HUES6 (cell line): Measurements from ENCODE around the gene GHRL.

Experiments
- H3K27ac ChIP-seq: 2 replicates; pipeline ENCODE4 v1.7.0; 2013; ENCODE audit warnings: low read depth, mild to moderate bottlenecking, low read length, inconsistent platforms
- H3K27me3 ChIP-seq: 2 replicates; pipeline ENCODE4 v1.6.1; 2013; ENCODE audit warnings: low read length; ENCODE audit not compliant: control insufficient read depth, insufficient read depth
- H3K36me3 ChIP-seq: 2 replicates; pipeline ENCODE4 v1.6.1; 2013; ENCODE audit warnings: low read length; ENCODE audit not compliant: control insufficient read depth, insufficient read depth
- H3K4me1 ChIP-seq: 2 replicates; pipeline ENCODE4 v1.6.1; 2013; ENCODE audit warnings: low read length; ENCODE audit not compliant: control insufficient read depth, insufficient read depth
- H3K4me3 ChIP-seq: 2 replicates; pipeline ENCODE4 v1.5.1; 2013; ENCODE audit warnings: low read depth, low read length
- H3K9ac ChIP-seq: one replicate; pipeline ENCODE4 v1.6.1; 2013; ENCODE audit warnings: mild to moderate bottlenecking, low read length
- H3K9me3 ChIP-seq: 2 replicates; pipeline ENCODE4 v1.6.1; 2013; ENCODE audit warnings: low read depth, low read length; ENCODE audit not compliant: control insufficient read depth, insufficient read depth

The GHRL gene

GRCh38 chr3:10294030-10294586, 1.4 kb upstream of the GHRL start:
- Histone ChIP-seq H3K4me1 (peaks cover 11% of the 10 kb centered on the region; the same call in 1 of the 2 replicates), H3K27ac (no peak overlapping the region), H3K27me3 (no peaks in the 10 kb centered on the region), H3K9me3 (no peaks in the 10 kb centered on the region), H3K4me3 (no peak overlapping the region), H3K36me3 (peaks cover 22% of the 10 kb centered on the region), H3K9ac (no peak overlapping the region)

DNA sequence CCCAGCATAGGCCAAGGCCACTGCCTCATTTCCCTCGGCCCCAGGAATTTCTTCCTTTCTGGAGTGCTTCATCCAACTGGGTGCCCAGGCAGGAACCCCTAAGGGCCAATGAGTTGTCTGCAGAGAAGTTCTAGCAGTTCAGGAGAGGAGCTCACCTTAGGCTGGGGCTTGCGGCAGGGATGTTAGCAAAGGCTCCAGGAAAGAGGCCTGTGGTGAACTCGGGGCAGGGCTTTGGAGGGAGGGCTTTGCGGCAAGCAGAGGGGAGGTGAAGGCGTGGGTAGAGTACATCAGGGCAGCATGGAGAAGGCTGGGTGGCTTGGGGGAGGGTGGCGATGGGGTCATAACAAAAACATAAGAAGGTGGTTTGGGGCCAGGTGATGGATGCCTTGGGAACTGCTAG, 1.1 kb downstream of the GHRL start:
- Histone ChIP-seq H3K4me1 (peaks cover 18% of the 10 kb centered on the region), H3K4me3 (no peak overlapping the region), H3K27me3 (no peaks in the 10 kb centered on the region), H3K9ac (no peak overlapping the region), H3K9me3 (no peaks in the 10 kb centered on the region), H3K36me3 (peaks cover 39% of the 10 kb centered on the region), H3K27ac (no peak overlapping the region)

DNA sequence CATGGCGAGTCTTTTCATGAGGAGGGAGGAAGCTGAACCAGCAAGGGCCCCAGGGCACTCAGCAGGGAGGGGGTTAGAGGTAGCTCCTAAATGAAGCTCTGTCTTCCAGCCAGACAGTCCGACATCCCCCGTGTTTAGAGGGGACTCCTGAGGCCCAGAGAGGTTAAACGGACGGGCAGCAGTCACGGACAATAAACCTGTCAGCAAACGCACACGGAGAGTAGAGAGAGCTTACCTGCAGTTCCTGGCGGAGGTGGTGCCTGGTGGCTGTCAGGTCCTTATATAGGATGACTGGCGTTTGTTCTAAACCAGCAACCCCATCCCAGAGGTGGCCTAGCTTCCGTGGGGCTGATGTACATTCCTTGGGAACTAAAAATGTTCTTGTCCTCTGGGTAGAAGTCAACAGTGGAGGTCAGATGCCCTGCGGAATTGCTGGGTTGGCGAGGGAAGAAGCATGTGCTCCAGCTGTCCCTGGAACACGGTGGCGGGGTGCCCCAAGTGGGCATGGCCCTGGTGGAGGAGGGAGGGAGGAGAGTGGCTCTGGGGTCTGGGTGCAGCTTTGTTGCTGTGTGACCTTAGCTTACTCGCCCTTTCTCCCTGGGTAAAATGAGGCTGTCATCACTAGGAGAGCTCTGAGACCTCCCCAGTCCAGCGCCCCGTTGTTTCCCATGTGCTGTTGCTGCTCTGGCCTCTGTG, 2.1 kb downstream of the GHRL start:
- Histone ChIP-seq H3K27ac (no peak overlapping the region), H3K36me3 (peaks cover 40% of the 10 kb centered on the region), H3K27me3 (no peaks in the 10 kb centered on the region), H3K4me1 (peaks cover 22% of the 10 kb centered on the region), H3K9ac (peak overlapping the region; percentile 37), H3K4me3 (no peak overlapping the region), H3K9me3 (no peaks in the 10 kb centered on the region)

DNA sequence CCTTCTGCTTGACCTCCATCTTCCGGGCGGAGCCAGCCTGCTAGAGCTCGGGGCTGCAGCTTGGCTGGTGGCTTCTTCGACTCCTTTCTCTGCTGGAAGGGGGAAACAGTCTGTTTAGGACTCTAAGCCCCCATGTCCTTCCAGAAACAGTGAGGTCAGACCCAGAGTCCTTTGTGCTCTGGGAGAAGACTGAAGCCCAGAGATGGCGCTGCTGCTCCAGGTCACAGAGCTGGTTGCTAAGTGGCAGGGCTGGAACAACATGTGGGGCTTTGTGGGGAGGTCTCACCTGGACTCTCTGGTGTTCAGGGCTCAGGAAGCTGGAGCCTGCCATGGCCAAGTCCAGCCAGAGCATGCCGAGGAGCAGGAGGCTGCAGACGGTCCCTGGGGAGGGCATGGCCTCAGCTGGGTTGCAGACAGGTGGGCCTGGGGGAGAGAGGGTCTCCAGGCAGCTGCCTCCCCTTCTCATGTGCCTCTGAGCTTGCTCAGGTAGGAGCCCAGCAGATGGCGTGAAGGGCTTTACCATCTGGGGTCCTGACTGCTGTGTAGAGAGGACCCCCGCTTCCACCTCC, 2.9 kb downstream of the GHRL start:
- Histone ChIP-seq H3K9me3 (no peaks in the 10 kb centered on the region), H3K4me3 (no peak overlapping the region), H3K27me3 (no peaks in the 10 kb centered on the region), H3K27ac (peak overlapping the region; percentile 42; the same call in 1 of the 2 replicates), H3K9ac (peak overlapping the region; percentile 37), H3K36me3 (peaks cover 40% of the 10 kb centered on the region), H3K4me1 (peaks cover 22% of the 10 kb centered on the region)

- H3K9ac ChIP-seq = no peak overlapping the region
- no peaks in the 10 kb centered on the region for H3K27me3 ChIP-seq
- H3K27ac ChIP-seq = no peak overlapping the region
- no peaks in the 10 kb centered on the region for H3K9me3 ChIP-seq
- no peak overlapping the region for H3K4me3 ChIP-seq
- H3K4me1 ChIP-seq = peaks cover 22% of the 10 kb centered on the region
- peaks cover 41% of the 10 kb centered on the region for H3K36me3 ChIP-seq
These were observed 3.7 kb downstream of the GHRL start for GRCh38 chr3:10289077-10289476.

- Histone ChIP-seq H3K4me1 (peaks cover 22% of the 10 kb centered on the region), H3K4me3 (no peak overlapping the region), H3K9me3 (no peaks in the 10 kb centered on the region), H3K27ac (no peak overlapping the region), H3K36me3 (peaks cover 46% of the 10 kb centered on the region), H3K9ac (no peak overlapping the region), H3K27me3 (no peaks in the 10 kb centered on the region)
These were observed 4.2 kb downstream of the GHRL start for GRCh38 chr3:10288575-10288960.

- Histone ChIP-seq H3K9me3 (no peaks in the 10 kb centered on the region), H3K36me3 (peaks cover 50% of the 10 kb centered on the region), H3K9ac (no peak overlapping the region), H3K27me3 (no peaks in the 10 kb centered on the region), H3K4me3 (no peak overlapping the region), H3K27ac (no peak overlapping the region), H3K4me1 (peaks cover 22% of the 10 kb centered on the region)
These were observed 4.7 kb downstream of the GHRL start for GRCh38 chr3:10287936-10288574.

- Histone ChIP-seq H3K36me3 (peaks cover 49% of the 10 kb centered on the region), H3K4me3 (no peak overlapping the region), H3K27me3 (no peaks in the 10 kb centered on the region), H3K9me3 (no peaks in the 10 kb centered on the region), H3K27ac (peak overlapping the region; percentile 47; the same call in 1 of the 2 replicates), H3K4me1 (peaks cover 22% of the 10 kb centered on the region), H3K9ac (peak overlapping the region; percentile 62)
These were observed 6.0 kb downstream of the GHRL start for GRCh38 chr3:10286596-10287295.

DNA sequence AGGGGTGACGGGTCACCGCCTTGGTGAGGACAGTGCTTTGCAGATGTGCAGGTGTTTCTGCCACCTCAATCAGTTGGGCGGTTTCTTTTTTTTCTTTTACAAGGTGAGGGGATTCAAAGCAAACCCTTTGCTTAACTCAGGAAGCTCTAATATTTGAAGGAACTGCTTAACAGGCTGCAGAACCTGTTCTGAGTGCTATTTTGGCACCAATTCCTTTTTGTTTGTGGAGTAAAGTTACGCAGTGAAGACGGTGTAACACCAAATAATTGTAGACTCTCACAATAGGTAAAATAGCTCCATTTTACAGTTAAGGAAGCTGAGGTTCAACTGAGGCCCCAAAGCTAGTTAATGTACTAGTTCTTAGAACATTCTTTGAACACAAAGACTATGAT, 6.6 kb downstream of the GHRL start:
- H3K27ac ChIP-seq = no peak overlapping the region
- H3K9ac ChIP-seq = no peak overlapping the region
- no peaks in the 10 kb centered on the region for H3K27me3 ChIP-seq
- H3K36me3 ChIP-seq = peaks cover 49% of the 10 kb centered on the region
- H3K4me1 ChIP-seq = peaks cover 22% of the 10 kb centered on the region
- H3K4me3 ChIP-seq = no peak overlapping the region
- no peaks in the 10 kb centered on the region for H3K9me3 ChIP-seq

DNA sequence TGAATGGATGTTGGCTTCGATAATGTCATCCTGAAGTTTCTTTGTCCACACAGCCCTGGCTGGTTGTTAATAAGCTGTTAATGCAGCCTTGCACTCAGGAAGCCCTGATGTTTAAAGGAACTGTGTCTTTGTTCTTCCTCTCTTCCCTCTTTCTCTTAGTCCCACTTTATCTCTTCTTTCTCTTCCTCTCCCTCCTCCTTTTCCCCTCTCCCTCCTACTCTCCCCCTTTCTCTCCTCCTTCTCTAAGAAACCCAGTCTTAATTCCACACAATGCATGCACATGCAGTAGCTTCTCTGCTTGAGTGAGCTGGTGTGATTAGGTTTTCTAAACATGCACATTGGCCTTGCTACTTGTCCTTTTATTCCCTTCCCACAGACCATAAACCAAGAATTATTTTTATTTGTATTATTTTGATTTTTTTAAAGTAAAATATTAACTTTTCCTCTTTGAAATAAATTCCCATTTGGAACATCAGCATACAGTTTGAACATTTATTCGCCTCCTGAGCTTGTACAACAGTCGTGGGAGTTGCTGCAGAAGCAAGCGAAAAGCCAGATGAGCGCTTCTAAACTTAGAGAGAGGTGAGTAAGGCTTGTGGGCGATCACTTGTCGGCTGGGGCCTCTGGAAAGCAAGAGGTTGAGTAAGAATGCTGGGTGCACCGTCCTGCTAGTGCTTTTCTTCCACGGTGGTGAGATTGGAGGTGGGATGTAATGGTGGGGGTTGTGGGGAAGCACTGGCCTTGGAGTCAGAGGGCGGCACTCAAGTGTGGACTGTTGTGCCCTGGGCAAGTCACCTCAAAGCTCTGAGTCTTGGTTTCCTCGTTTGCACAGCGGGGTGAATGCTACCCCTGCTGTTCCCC, 7.2 kb downstream of the GHRL start:
- no peak overlapping the region for H3K27ac ChIP-seq
- peaks cover 19% of the 10 kb centered on the region for H3K4me1 ChIP-seq
- no peaks in the 10 kb centered on the region for H3K27me3 ChIP-seq
- H3K4me3 ChIP-seq = no peak overlapping the region
- no peak overlapping the region for H3K9ac ChIP-seq
- no peaks in the 10 kb centered on the region for H3K9me3 ChIP-seq
- peaks cover 55% of the 10 kb centered on the region for H3K36me3 ChIP-seq
